ENCODE measurements around the gene NEB. TPM values are rescaled to one million over a fixed set of nuclear protein-coding genes. Genes with fewer than 3 reads are reported as not detected.
"Not testable (repeated sequence)": the region's sequence is repeated elsewhere in the genome, so short reads cannot be mapped to it uniquely, and the experiment has no call there.

NEB gene
- total RNA-seq, 3 donors from 2014 or later: 2.0 to 2.8 (median 2.6) TPM

DNA sequence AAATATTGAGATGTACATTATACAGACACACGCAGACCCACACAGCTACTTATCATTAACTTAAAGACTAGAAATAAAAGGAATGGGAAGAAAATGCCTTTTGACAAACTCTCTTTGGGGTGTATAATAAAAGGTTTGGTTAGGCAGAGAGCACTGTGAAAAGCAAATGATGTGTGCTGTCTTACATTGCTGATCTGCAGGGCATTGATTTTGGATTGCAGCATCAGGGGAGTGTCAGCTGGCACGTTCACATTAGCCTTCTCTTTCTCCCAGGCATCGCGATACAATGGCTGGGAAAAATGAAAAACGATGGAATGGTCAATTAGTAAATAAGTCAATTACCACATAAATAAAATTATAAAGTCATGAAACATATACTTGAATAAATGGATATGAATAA is 131.9 kb downstream of the NEB start:
- H3K9me3 ChIP-seq; H3K27me3 ChIP-seq; DNase-seq (ENCODE audit: low spot score in 2 of 2); H3K4me1 ChIP-seq; H3K27ac ChIP-seq; intact Hi-C loops (cut with DNase I; ENCODE audit: low total_unique reads); H3K36me3 ChIP-seq; H3K4me3 ChIP-seq: not testable (repeated sequence)

DNA sequence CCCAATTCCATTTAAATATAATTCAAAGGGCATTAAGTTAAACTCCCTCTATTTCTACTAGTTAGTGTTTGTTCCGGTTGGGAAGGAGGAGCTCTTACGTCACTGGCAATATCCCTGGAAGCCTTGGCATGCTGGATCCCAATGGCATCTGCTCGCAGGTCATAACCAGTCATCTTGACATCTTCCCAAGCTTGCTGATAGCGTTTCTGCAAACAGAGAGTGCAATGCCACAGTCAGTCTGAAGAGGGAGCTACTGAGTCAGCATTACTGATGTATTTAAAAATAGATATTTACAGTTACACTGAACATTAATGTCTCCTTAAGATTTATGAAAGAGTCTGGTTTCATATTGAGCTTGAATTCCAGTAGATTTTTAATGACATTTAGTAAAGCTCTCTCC is 132.5 kb downstream of the NEB start:
- H3K4me3 ChIP-seq; H3K27ac ChIP-seq; intact Hi-C loops (cut with DNase I; ENCODE audit: low total_unique reads); H3K4me1 ChIP-seq; H3K9me3 ChIP-seq; H3K27me3 ChIP-seq; DNase-seq (ENCODE audit: low spot score in 2 of 2); H3K36me3 ChIP-seq: not testable (repeated sequence)

DNA sequence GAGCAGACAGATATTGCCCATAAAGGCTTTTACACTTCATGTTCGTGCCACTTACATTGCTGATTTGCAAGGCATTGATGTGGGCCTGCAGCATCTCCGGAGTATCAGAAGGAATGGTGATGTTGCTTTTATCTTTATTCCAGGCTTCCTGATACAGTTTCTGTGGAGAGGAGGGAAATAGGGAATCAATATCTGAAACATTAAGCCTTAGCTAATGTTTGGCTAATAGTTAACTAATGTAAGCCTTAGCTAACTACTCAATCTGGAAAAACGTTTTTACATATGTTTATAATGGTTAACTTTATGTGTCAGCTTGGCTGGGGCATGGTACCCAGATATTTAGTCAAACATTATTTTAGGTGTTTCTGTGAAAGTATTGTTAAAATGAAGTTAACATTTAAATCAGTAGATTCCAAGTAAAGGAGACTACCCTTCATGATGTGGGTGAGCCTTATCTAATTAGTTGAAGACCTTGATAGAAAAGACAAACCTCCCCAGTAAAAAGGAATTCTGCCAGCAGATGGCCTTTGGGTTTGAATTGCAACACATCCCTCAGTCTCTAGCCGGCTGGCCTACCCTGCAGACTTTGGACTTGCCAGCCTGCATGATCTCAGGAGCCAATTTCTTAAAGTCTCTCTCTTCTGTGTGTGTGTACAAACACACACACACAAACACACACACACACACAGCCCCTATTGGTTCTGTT is 137.2 kb downstream of the NEB start:
- DNase-seq (ENCODE audit: low spot score in 2 of 2); H3K36me3 ChIP-seq; H3K4me3 ChIP-seq; H3K27me3 ChIP-seq; H3K27ac ChIP-seq; intact Hi-C loops (cut with DNase I; ENCODE audit: low total_unique reads); H3K9me3 ChIP-seq; H3K4me1 ChIP-seq: not testable (repeated sequence)

DNA sequence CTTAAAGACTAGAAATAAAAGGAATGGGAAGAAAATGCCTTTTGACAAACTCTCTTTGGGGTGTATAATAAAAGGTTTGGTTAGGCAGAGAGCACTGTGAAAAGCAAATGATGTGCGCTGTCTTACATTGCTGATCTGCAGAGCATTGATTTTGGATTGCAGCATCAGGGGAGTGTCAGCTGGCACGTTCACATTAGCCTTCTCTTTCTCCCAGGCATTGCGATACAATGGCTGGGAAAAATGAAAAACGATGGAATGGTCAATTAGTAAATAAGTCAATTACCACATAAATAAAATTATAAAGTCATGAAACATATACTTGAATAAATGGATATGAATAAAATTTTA is 142.4 kb downstream of the NEB start:
- H3K9me3 ChIP-seq; intact Hi-C loops (cut with DNase I; ENCODE audit: low total_unique reads); H3K27ac ChIP-seq: not testable (repeated sequence)

DNA sequence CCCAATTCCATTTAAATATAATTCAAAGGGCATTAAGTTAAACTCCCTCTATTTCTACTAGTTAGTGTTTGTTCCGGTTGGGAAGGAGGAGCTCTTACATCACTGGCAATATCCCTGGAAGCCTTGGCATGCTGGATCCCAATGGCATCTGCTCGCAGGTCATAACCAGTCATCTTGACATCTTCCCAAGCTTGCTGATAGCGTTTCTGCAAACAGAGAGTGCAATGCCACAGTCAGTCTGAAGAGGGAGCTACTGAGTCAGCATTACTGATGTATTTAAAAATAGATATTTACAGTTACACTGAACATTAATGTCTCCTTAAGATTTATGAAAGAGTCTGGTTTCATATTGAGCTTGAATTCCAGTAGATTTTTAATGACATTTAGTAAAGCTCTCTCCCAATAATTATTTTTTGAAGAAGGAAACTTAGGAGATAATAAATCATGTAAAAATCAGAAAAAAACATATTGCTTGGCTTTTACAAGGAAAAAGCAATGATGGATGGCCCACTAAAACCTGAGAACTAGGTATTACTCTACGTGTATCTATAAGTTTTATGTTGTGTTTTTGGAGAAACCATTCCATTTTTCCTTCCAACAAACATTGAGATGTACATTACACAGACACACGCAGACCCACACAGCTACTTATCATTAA is 142.9 kb downstream of the NEB start:
- H3K4me3 ChIP-seq; H3K9me3 ChIP-seq; H3K4me1 ChIP-seq; H3K27me3 ChIP-seq; H3K27ac ChIP-seq; DNase-seq (ENCODE audit: low spot score in 2 of 2); intact Hi-C loops (cut with DNase I; ENCODE audit: low total_unique reads); H3K36me3 ChIP-seq: not testable (repeated sequence)

More for the DNA sequence above, 142.4 kb downstream of the NEB start:
- not testable (repeated sequence) for DNase-seq (ENCODE audit: low spot score in 2 of 2); H3K4me1 ChIP-seq; H3K27me3 ChIP-seq; H3K36me3 ChIP-seq; H3K4me3 ChIP-seq

DNA sequence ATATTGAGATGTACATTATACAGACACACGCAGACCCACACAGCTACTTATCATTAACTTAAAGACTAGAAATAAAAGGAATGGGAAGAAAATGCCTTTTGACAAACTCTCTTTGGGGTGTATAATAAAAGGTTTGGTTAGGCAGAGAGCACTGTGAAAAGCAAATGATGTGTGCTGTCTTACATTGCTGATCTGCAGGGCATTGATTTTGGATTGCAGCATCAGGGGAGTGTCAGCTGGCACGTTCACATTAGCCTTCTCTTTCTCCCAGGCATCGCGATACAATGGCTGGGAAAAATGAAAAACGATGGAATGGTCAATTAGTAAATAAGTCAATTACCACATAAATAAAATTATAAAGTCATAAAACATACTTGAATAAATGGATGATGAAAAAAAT is 153.0 kb downstream of the NEB start:
- DNase-seq (ENCODE audit: low spot score in 2 of 2); H3K4me3 ChIP-seq; H3K4me1 ChIP-seq; H3K9me3 ChIP-seq; H3K27me3 ChIP-seq; intact Hi-C loops (cut with DNase I; ENCODE audit: low total_unique reads); H3K36me3 ChIP-seq; H3K27ac ChIP-seq: not testable (repeated sequence)

DNA sequence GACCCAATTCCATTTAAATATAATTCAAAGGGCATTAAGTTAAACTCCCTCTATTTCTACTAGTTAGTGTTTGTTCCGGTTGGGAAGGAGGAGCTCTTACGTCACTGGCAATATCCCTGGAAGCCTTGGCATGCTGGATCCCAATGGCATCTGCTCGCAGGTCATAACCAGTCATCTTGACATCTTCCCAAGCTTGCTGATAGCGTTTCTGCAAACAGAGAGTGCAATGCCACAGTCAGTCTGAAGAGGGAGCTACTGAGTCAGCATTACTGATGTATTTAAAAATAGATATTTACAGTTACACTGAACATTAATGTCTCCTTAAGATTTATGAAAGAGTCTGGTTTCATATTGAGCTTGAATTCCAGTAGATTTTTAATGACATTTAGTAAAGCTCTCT is 153.6 kb downstream of the NEB start:
- H3K27me3 ChIP-seq; H3K9me3 ChIP-seq; H3K36me3 ChIP-seq; DNase-seq (ENCODE audit: low spot score in 2 of 2); intact Hi-C loops (cut with DNase I; ENCODE audit: low total_unique reads); H3K4me1 ChIP-seq; H3K27ac ChIP-seq; H3K4me3 ChIP-seq: not testable (repeated sequence)

DNA sequence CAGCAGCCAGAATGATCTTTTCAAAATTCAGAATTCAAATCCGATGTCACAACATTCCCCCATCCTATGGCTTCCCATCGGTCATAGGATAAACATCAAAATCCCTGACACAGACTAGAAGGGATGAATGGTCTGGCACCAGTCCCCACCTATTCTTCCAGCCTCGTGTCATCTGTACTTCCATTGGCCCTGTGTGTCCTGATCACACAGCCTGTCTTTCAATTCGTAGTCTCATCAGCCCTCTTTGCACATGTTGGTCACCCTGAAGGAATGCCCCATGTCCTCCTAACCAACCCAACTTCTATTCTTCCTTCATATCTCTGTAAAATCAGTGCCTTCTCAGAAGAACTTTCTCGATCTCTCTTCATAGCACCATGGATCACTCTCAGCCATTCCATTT is 157.2 kb downstream of the NEB start:
- H3K36me3 ChIP-seq: no peaks in the 10 kb centered on the region
- H3K4me1 ChIP-seq: no peaks in the 10 kb centered on the region
- no peaks in the 10 kb centered on the region for H3K27me3 ChIP-seq
- no peaks in the 10 kb centered on the region for H3K9me3 ChIP-seq
- no peak overlapping the region for H3K27ac ChIP-seq
- no peak overlapping the region for H3K4me3 ChIP-seq
- intact Hi-C loops (cut with DNase I; ENCODE audit: low total_unique reads): no loop called here
- TF ChIP-seq POLR2AphosphoS5 (IDR thresholded peaks at IDR 0.05): no peak
- TF ChIP-seq CTCF (IDR thresholded peaks at IDR 0.05): no peak
- TF ChIP-seq POLR2A (IDR thresholded peaks at IDR 0.05): no peak
- no peak for DNase-seq (ENCODE audit: low spot score in 2 of 2)

GRCh38 chr2:151576080-151576479 is 158.2 kb downstream of the NEB start:
- DNase-seq (ENCODE audit: low spot score in 2 of 2): no peak
- Histone ChIP-seq H3K36me3 (no peaks in the 10 kb centered on the region), H3K9me3 (no peaks in the 10 kb centered on the region), H3K4me3 (no peak overlapping the region), H3K4me1 (no peaks in the 10 kb centered on the region), H3K27ac (no peak overlapping the region), H3K27me3 (no peaks in the 10 kb centered on the region)
- intact Hi-C loops (cut with DNase I; ENCODE audit: low total_unique reads): no loop called here
- no peak for TF ChIP-seq CTCF (IDR thresholded peaks at IDR 0.05)
- TF ChIP-seq POLR2A (IDR thresholded peaks at IDR 0.05): no peak
- TF ChIP-seq POLR2AphosphoS5 (IDR thresholded peaks at IDR 0.05): no peak
